Measurements from ENCODE around the gene TCF4. TPM values are rescaled to one million over a fixed set of nuclear protein-coding genes. Genes with fewer than 3 reads are reported as not detected.
A peak's percentile ranks its signal among the peaks of the same experiment; 100 is the strongest.

The TCF4 gene
- total and polyA plus RNA-seq, 2 donors (not counting 3 experiments of a cell fraction or from before 2014, with no cell fraction given): 183 to 390 TPM

- H3K9me3 ChIP-seq (replicated peaks; ENCODE audit: control insufficient read depth, insufficient read depth, low read length): no peaks in the 10 kb centered on the region
- DNase-seq (ENCODE audit: low read depth, low spot score) (peak; percentile 48), FAIRE-seq (no peak)
- no peak for TF ChIP-seq EZH2 (IDR thresholded peaks at IDR 0.05; ENCODE audit: borderline replicate concordance, low read depth, low read length, severe bottlenecking)
- TF ChIP-seq GATA2 (IDR thresholded peaks at IDR 0.05; ENCODE audit: insufficient read depth, insufficient read length, low read depth, low read length): no peak
- no peak for TF ChIP-seq POLR2AphosphoS5 (IDR thresholded peaks at IDR 0.05; ENCODE audit: insufficient read depth, low read depth, low read length)
- H3K9me1 ChIP-seq (replicated peaks; ENCODE audit: control insufficient read depth, extremely low read depth, insufficient read depth, low read length): no peaks in the 10 kb centered on the region
- peaks cover 41% of the 10 kb centered on the region for H3K79me2 ChIP-seq (ENCODE audit: control insufficient read depth, insufficient read depth, low read length)
- intact Hi-C loops (cut with micrococcal nuclease): loop anchor here (2.0 kb wide), 1 partner anchor 57 kb away; no protein-coding TSS in a partner anchor
- H4K20me1 ChIP-seq (replicated peaks; ENCODE audit: control insufficient read depth, extremely low read depth, insufficient read depth, low read length): no peaks in the 10 kb centered on the region
- no peaks in the 10 kb centered on the region for H3K27me3 ChIP-seq (ENCODE audit: control insufficient read depth in 2 of 2, insufficient read depth in 2 of 2, low read length in 2 of 2)
- H2AFZ ChIP-seq (ENCODE audit: low read depth, low read length): no peak overlapping the region
- H3K27ac ChIP-seq (ENCODE audit: insufficient read depth, low read depth, low read length): peak overlapping the region; percentile 57
- H3K4me2 ChIP-seq (ENCODE audit: insufficient read depth, low read length): peak overlapping the region; percentile 77
- BruUV-seq (replicated peaks): TSS peak; percentile 11
- H3K4me3 ChIP-seq (replicated peaks in 1 of 3; ENCODE audit: insufficient read depth in 1 of 3, low read depth in 1 of 3, low read length in 3 of 3): peak overlapping the region in 1 of 3 experiments; percentile 9
- ChIA-PET POLR2A (no interaction called here), CTCF (interaction anchor here (1.0 to 1.5 kb wide), 3 partner anchors 90 to 360 kb away, joined by 3 to 4 read pairs (median 4); no protein-coding TSS in a partner anchor)
- no peaks in the 10 kb centered on the region for H3K36me3 ChIP-seq (ENCODE audit: control insufficient read depth in 2 of 2, extremely low read depth in 1 of 2, insufficient read depth in 2 of 2, low read length in 2 of 2)
- peaks cover 29% of the 10 kb centered on the region for H3K4me1 ChIP-seq (ENCODE audit: control insufficient read depth, extremely low read depth, insufficient read depth, low read length)
- dilution Hi-C loops (cut with MboI; ENCODE audit: extremely low pct_ligation_motif_present, low sequenced_read_pairs): no loop called here
- H3K9ac ChIP-seq (replicated peaks; ENCODE audit: extremely low read depth, insufficient read depth, low read length): peak overlapping the region; percentile 52
Observed at GRCh38 chr18:55421615-55422419, 166.2 kb downstream of the TCF4 start.

GRCh38 chr18:55421308-55421614 is 166.7 kb downstream of the TCF4 start:
- ChIA-PET POLR2A (interaction anchor here (0.7 kb wide), 1 partner anchor 19 kb away, joined by 3 read pairs; no protein-coding TSS in a partner anchor), CTCF (interaction anchor here (1.0 to 1.4 kb wide), 4 partner anchors 31 to 361 kb away, joined by 3 to 6 read pairs (median 4); no protein-coding TSS in a partner anchor)
- DNase-seq (ENCODE audit: low read depth, low spot score) (no peak), FAIRE-seq (no peak)
- no TSS peak for BruUV-seq (replicated peaks)
- TF ChIP-seq GATA2 (IDR thresholded peaks at IDR 0.05; ENCODE audit: insufficient read depth, insufficient read length, low read depth, low read length) (no peak), MYC (IDR thresholded peaks at IDR 0.05; ENCODE audit: low read depth, low read length) (no peak)
- Histone ChIP-seq H3K9me1 (replicated peaks; ENCODE audit: control insufficient read depth, extremely low read depth, insufficient read depth, low read length) (no peaks in the 10 kb centered on the region), H3K9me3 (replicated peaks; ENCODE audit: control insufficient read depth, insufficient read depth, low read length) (no peaks in the 10 kb centered on the region), H3K4me3 (replicated peaks in 1 of 3; ENCODE audit: insufficient read depth in 1 of 3, low read depth in 1 of 3, low read length in 3 of 3) (peak overlapping the region in 1 of 3 experiments; percentile 29), H2AFZ (ENCODE audit: low read depth, low read length) (no peak overlapping the region), H3K4me2 (ENCODE audit: insufficient read depth, low read length) (peak overlapping the region; percentile 77), H3K36me3 (ENCODE audit: control insufficient read depth in 2 of 2, extremely low read depth in 1 of 2, insufficient read depth in 2 of 2, low read length in 2 of 2) (no peaks in the 10 kb centered on the region), H3K79me2 (ENCODE audit: control insufficient read depth, insufficient read depth, low read length) (peaks cover 43% of the 10 kb centered on the region), H4K20me1 (replicated peaks; ENCODE audit: control insufficient read depth, extremely low read depth, insufficient read depth, low read length) (no peaks in the 10 kb centered on the region), H3K9ac (replicated peaks; ENCODE audit: extremely low read depth, insufficient read depth, low read length) (peak overlapping the region; percentile 52), H3K27me3 (ENCODE audit: control insufficient read depth in 2 of 2, insufficient read depth in 2 of 2, low read length in 2 of 2) (no peaks in the 10 kb centered on the region), H3K27ac (ENCODE audit: insufficient read depth, low read depth, low read length) (peak overlapping the region; percentile 57), H3K4me1 (ENCODE audit: control insufficient read depth, extremely low read depth, insufficient read depth, low read length) (peaks cover 29% of the 10 kb centered on the region)
- dilution Hi-C loops (cut with MboI; ENCODE audit: extremely low pct_ligation_motif_present, low sequenced_read_pairs) (no loop called here), intact Hi-C loops (cut with micrococcal nuclease) (loop anchor here (2.0 kb wide), 1 partner anchor 58 kb away; no protein-coding TSS in a partner anchor)
